HG03469 (cell line): ENCODE results near the gene RALGDS.
"Not testable (repeated sequence)": the region's sequence is repeated elsewhere in the genome, so short reads cannot be mapped to it uniquely, and the experiment has no call there.

Experiments used
- ATAC-seq: cut with Tn5 transposase; IDR thresholded peaks from one replicate; pipeline ENCODE4 v1.9.1; 2021; ENCODE audit warnings: mild to moderate bottlenecking, moderate library complexity, moderate number of reproducible peaks; ENCODE audit not compliant: unreplicated experiment

Gene RALGDS

GRCh38 chr9:133107961-133108793 lies 12.9 kb downstream of the RALGDS start:
- ATAC-seq = no peak

- no peak for ATAC-seq
These were observed 13.8 kb downstream of the RALGDS start for GRCh38 chr9:133107245-133107722.

- ATAC-seq = no peak
These were observed 14.4 kb downstream of the RALGDS start for GRCh38 chr9:133106511-133107244.

DNA sequence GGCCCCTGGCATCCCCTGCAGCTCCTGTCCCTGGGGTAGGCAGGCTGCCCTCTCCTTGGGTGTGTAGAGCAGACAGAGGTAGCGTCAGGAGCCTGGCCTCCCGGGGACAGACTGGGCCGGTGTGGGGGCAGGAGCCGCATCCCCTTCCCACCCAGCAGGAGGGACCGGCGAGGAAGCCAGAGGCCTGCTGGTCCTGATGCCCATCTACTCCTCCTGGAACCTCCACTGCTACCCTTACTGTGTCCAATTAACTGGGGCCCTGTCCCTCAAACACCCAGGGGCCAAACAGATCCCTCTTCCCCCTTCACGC lies 15.6 kb downstream of the RALGDS start:
- no peak for ATAC-seq

DNA sequence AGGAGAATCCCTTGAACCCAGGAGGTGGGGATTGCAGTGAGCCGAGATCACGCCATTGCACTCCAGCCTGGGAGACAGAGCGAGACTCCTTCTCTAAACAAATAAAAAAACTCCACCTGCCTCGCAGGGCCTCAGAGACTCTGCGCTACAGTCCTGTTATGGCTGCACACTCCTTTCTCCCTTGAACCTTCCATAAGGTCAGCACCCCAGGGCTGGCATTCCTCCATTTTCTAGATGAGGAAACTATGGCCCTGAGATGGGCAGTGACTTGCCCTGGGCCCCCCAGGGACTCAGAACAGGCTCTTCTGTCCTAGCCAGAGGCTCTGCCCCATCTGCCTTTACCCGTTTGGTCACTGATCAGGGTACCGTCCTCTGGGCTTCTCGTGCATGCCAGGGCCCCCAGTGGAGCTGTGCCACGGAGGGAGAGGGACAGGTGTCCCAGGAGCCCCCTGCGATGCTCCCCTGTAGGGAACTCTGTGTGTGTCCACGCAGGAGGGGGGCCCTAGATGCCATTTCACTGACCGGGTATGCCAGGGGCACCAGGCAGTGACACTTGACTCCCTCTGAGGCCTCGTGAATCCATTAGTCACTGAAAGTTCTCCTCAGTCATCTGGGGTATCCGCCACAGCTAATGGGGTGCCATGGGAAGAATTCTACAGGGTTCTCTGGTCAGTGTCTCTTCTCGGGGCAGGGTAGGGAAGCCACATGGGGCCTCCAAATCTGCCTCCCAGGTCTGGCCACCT lies 16.2 kb downstream of the RALGDS start:
- no peak for ATAC-seq

DNA sequence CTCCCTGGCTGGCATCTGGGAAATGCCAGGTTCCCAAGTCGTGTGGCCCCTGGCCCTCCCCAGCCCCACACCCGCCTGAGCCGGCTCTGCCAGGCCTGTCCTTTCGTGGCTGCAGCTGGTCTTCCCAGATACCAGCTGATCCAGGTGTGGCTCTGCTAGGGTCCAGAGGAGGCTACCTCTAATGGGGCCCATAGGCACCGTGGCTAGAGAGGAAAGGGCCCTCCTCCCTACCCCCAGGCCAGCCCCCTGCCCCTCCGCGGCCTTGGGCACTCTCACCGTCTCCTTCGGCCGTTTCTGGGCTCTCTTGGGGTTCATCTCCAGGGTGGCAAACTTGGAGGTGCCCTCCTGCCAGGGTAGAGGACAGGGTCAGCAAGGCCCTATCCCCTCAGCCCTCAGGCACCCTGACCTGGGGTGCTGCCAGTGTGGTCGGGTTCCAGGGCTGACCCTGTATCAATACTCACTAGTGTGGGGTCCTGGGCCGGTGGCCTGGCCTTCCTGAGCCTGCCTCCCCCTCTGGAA lies 17.0 kb downstream of the RALGDS start:
- ATAC-seq = no peak

GRCh38 chr9:133103183-133103986 lies 17.7 kb downstream of the RALGDS start:
- ATAC-seq = no peak

- no peak for ATAC-seq
These were observed 18.6 kb downstream of the RALGDS start for GRCh38 chr9:133102190-133103021.

DNA sequence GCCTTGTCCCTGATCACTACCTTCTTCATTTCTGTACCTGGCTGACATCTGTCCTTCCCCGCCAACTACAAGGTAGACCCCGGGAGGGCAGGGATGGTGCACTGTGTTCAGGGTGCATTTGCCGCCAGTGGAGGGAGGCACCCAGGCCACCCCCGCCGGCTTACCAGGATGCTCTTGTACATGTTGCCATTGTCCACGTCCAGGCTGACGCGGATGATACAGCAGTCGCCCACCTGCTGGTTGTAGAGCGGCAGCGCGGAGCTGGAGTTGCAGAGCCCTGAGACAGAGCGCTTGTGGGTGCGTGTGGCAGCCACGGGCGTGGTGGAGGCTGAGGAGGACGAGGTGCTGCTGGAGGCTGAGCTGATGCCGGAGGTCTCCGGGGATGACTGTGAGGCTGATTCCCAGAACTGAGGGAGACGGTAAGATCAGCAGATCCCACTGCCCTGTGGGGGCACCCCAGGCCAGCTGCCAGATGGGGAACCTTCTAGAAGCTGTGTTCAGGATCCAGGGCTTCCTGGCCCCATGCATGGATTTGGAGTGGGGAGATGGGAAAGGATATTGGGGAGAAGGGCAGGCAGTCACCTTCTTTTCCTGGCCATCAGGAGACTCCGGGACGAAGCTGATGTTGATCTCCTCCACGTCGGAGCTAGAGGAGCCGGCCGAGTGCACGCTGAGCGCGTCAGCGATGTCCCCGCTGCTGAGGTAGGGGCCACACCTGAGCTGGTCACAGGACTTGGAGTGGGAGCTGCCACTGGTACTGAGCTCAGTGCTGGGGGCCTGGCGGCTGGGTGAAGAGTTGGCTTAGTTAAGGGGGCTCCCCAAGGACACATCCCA lies 19.5 kb downstream of the RALGDS start:
- no peak for ATAC-seq

- no peak for ATAC-seq
These were observed 20.3 kb downstream of the RALGDS start for GRCh38 chr9:133100506-133101355.

GRCh38 chr9:133099726-133100505 lies 21.1 kb downstream of the RALGDS start:
- ATAC-seq = no peak

- ATAC-seq = no peak
These were observed 22.2 kb downstream of the RALGDS start for GRCh38 chr9:133098871-133099270.

DNA sequence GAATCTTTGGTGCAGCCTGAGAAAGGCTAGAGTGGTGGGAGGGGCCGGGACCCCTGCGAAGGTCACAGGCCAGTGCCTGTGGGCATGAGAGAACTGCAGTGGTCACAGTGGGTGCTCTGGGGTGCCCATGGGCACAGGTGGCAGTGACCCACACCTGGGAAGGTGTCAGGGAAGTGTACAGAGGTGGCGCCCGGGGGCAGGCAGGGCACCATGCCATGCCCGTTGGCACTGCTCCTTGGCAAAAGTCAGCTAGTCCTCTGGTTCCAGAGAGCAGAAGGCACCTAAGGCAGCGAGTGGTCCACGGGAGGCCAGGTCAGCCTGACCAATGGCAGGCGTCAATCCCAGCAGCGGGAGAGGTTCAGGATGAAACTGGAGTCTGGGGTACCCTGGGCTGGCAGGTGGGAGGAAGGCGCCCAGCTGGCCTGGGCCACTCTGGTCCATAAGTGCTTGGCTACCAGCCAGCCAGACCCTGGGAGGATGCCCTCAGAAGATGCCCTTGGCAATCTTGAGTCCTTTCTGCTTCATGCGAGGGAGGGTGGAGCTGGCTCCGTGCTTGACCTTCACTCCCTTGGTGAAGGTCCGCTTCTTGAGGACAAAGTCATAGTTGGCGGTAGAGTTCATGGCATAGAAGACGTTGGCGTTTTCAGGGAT lies 22.8 kb downstream of the RALGDS start:
- ATAC-seq = no peak

DNA sequence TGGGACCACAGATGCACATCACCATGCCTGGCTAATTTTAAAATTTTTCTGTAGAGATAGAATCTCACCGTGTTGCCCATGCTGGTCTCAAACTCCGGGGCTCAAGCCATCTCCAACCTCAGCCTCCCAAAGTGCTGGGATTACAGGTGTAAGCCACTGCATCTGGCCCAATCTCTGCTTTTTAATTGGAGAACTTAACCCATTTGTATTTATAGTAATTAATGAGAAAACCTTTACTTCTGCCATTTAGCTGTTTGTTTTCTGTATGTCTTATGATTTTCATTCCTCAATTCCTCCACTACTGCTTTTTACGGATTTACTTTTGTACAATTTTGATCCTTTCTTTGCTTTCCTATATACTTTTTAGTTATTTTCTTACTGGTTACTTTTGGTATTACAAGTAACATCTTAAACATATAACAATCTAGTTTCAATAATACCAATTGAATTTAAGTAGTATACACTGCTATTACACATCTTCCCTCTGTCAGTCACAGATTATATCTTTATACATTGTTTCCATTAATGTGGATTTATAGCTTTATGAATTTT lies 26.1 kb downstream of the RALGDS start:
- no peak for ATAC-seq

DNA sequence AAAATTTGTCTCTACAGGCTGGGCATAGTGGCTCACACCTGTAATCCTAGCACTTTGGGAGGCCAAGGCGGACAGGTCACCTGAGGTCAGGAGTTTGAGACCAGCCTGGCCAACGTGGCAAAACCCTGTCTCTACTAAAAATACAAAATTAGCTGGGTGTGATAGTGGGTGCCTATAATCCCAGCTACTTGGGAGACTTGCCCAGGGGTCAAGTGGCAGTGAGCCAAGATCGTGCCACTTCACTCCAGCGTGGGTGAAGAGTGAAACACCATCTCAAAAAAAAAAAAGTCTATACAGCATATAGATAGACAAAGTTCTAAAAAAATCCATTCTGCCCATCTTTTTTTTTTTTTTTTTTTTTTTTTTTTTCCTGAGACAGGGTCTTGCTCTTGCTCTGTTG lies 26.7 kb downstream of the RALGDS start:
- not testable (repeated sequence) for ATAC-seq

DNA sequence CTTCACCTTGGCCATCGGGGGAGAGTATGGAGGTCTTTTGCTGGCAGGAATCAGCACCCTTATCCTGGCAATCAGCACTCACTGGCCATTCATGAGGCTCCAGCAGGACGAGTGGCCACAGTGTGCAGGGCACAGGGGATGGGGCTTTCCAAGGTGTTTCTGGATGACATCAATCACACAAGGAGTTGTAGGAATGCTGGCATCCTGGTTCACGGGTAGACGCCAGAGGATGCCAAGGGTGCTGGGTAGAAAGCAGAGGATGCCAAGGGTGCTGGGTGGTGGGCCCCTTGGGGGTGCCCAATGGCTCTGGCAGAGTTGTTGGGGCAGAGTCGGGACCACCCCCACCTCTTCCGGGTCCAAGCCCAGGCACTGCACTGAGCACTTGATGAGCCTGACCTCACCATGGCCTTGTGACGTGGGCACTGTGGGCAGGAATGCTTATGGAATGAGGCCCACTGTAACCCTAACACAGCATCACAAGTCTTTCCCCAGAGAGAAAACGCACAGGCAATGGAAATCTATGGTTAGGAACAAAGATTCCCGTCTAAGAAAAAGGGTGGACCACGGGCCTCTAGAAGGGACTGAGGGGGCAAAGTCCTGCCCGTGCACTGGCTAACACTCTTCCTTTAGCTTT lies 30.2 kb downstream of the RALGDS start:
- ATAC-seq = no peak
